GM19238 (cell line): ENCODE results near the gene AGAP1.
"Not testable (repeated sequence)": the region's sequence is repeated elsewhere in the genome, so short reads cannot be mapped to it uniquely, and the experiment has no call there.

Source experiments
- DNase-seq: peaks from one replicate; pipeline ENCODE4 v3.0.0; 2011; ENCODE audit warnings: low spot score; ENCODE audit not compliant: insufficient read length

AGAP1 gene

GRCh38 chr2:236052926-236053821 lies 559.3 kb downstream of the AGAP1 start:
- DNase-seq = no peak

- DNase-seq = no peak
Measured at GRCh38 chr2:236054125-236054524, 560.3 kb downstream of the AGAP1 start.

GRCh38 chr2:236054621-236055305 lies 560.9 kb downstream of the AGAP1 start:
- no peak for DNase-seq

- no peak for DNase-seq
Measured at GRCh38 chr2:236055471-236055870, 561.6 kb downstream of the AGAP1 start.

GRCh38 chr2:236056141-236056540 lies 562.3 kb downstream of the AGAP1 start:
- DNase-seq = no peak

- no peak for DNase-seq
Measured at GRCh38 chr2:236057375-236057774, 563.5 kb downstream of the AGAP1 start.

GRCh38 chr2:236061497-236061896 lies 567.7 kb downstream of the AGAP1 start:
- no peak for DNase-seq

- no peak for DNase-seq
Measured at GRCh38 chr2:236061899-236062298, 568.1 kb downstream of the AGAP1 start.

- DNase-seq = not testable (repeated sequence)
Measured at GRCh38 chr2:236062806-236063205, 569.0 kb downstream of the AGAP1 start.

GRCh38 chr2:236063994-236064393 lies 570.2 kb downstream of the AGAP1 start:
- no peak for DNase-seq

- no peak for DNase-seq
Measured at GRCh38 chr2:236065314-236066160, 571.7 kb downstream of the AGAP1 start.

GRCh38 chr2:236070236-236070635 lies 576.4 kb downstream of the AGAP1 start:
- no peak for DNase-seq

- DNase-seq = no peak
Measured at GRCh38 chr2:236073246-236073645, 579.4 kb downstream of the AGAP1 start.

- DNase-seq = no peak
Measured at GRCh38 chr2:236073867-236074655, 580.2 kb downstream of the AGAP1 start.

GRCh38 chr2:236075802-236076201 lies 582.0 kb downstream of the AGAP1 start:
- no peak for DNase-seq

GRCh38 chr2:236078297-236079255 lies 584.7 kb downstream of the AGAP1 start:
- no peak for DNase-seq

GRCh38 chr2:236080412-236080811 lies 586.6 kb downstream of the AGAP1 start:
- no peak for DNase-seq

GRCh38 chr2:236081171-236081570 lies 587.3 kb downstream of the AGAP1 start:
- no peak for DNase-seq

- no peak for DNase-seq
Measured at GRCh38 chr2:236082061-236082460, 588.2 kb downstream of the AGAP1 start.

- DNase-seq = no peak
Measured at GRCh38 chr2:236083934-236084333, 590.1 kb downstream of the AGAP1 start.
